ENCODE results near the gene IMMP2L.

DNA sequence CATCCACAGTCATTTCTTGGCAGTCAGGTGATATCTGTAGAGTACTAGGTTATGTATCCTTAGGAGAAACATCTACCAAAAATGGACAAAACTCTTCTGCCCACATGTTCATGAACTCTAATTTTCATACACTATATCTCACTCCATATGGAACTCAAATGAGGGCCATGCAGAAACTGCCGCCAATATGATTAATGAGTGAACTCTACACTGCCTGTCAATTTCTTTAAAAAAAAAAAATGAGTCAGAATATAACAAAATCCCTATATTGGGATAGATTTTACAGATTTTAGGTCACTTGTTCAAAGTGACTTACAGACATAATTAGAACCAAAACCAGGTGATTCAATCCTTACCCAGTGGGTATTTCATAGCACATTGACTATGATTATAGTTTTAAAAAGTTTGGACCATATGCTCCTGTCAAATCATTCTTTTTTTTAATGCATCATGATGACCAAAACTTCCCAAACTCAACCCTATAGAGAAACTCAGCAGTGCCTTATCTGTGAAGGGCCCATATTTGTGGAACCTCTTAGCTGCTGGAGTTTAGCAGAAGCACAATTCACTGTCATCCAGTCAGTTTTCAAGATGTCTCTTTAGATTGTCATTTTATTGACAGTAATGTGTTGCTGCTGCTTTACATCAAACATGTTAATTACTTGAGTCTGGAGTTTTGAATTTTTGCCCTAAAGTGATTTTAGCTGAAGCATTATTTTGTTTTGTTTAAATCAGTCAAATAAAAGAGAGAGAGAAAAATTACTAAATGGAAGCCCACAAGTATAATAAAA lies 460.2 kb downstream of the IMMP2L start:
- TF ChIP-seq, protein P1, sequence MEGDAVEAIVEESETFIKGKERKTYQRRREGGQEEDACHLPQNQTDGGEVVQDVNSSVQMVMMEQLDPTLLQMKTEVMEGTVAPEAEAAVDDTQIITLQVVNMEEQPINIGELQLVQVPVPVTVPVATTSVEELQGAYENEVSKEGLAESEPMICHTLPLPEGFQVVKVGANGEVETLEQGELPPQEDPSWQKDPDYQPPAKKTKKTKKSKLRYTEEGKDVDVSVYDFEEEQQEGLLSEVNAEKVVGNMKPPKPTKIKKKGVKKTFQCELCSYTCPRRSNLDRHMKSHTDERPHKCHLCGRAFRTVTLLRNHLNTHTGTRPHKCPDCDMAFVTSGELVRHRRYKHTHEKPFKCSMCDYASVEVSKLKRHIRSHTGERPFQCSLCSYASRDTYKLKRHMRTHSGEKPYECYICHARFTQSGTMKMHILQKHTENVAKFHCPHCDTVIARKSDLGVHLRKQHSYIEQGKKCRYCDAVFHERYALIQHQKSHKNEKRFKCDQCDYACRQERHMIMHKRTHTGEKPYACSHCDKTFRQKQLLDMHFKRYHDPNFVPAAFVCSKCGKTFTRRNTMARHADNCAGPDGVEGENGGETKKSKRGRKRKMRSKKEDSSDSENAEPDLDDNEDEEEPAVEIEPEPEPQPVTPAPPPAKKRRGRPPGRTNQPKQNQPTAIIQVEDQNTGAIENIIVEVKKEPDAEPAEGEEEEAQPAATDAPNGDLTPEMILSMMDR (conservative IDR thresholded peaks at IDR 0.05; ENCODE audit: low read depth, low read length) = no peak
- TF ChIP-seq, protein P2, sequence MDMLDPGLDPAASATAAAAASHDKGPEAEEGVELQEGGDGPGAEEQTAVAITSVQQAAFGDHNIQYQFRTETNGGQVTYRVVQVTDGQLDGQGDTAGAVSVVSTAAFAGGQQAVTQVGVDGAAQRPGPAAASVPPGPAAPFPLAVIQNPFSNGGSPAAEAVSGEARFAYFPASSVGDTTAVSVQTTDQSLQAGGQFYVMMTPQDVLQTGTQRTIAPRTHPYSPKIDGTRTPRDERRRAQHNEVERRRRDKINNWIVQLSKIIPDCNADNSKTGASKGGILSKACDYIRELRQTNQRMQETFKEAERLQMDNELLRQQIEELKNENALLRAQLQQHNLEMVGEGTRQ (IDR thresholded peaks at IDR 0.05; ENCODE audit: low read depth, low read length) = no peak
- no peak for TF ChIP-seq SMC3 (IDR thresholded peaks at IDR 0.05; ENCODE audit: low read depth, low read length)
- no peak for TF ChIP-seq RFX5 (IDR thresholded peaks at IDR 0.05; ENCODE audit: low read depth, low read length)
- TF ChIP-seq POLR2A (IDR thresholded peaks at IDR 0.05; ENCODE audit: low read depth, low read length) = no peak
- no peak for TF ChIP-seq RAD21 (IDR thresholded peaks at IDR 0.05; ENCODE audit: low read length)
- no peak for TF ChIP-seq CEBPB (IDR thresholded peaks at IDR 0.05; ENCODE audit: low read depth, low read length)
- no peak for TF ChIP-seq RCOR1 (IDR thresholded peaks at IDR 0.05; ENCODE audit: insufficient replicate concordance, low read length)
- TF ChIP-seq, protein P3, sequence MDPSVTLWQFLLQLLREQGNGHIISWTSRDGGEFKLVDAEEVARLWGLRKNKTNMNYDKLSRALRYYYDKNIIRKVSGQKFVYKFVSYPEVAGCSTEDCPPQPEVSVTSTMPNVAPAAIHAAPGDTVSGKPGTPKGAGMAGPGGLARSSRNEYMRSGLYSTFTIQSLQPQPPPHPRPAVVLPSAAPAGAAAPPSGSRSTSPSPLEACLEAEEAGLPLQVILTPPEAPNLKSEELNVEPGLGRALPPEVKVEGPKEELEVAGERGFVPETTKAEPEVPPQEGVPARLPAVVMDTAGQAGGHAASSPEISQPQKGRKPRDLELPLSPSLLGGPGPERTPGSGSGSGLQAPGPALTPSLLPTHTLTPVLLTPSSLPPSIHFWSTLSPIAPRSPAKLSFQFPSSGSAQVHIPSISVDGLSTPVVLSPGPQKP (IDR thresholded peaks at IDR 0.05; ENCODE audit: borderline replicate concordance, low read depth, low read length) = no peak
